ENCODE results near the gene WRAP73.
"Not testable (repeated sequence)": the region's sequence is repeated elsewhere in the genome, so short reads cannot be mapped to it uniquely, and the experiment has no call there.

WRAP73 gene

DNA sequence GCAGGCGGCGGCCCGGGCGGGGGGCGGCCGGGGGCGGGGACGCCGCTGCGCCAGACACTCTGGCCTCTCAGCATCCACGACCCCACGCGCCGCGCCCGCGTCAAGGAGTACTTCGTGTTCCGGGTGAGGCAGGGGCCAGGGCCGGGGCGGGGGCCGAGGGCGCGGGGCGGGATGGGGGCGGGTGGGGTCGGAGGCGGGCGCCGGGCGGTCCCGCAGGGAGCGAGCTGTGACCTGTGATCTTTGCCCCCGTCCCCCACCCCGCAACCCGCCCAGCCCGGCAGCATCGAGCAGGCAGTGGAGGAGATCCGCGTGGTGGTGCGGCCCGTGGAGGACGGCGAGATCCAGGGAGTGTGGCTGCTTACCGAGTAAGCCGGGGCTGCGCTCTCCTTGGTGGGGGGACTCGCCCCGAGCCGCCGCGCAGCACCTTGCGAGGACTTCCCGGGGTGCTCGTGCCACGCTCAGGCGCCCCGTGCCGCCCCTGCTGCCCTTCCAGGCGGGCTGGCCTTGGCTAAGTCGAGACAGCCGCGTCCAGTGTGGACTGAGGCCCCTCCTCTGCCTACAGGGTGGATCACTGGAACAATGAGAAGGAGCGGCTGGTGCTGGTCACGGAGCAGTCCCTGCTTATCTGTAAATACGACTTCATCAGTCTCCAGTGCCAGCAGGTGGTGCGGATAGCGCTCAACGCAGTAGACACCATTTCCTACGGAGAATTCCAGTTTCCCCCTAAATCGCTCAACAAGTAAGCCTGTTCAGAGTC lies 24.6 kb downstream of the WRAP73 start:
- peaks cover 42% of the 10 kb centered on the region for H3K4me1 ChIP-seq
- H3K9me3 ChIP-seq = no peaks in the 10 kb centered on the region
- H3K27ac ChIP-seq = peak overlapping the region; percentile 26; the same call in 1 of the 2 replicates
- TF ChIP-seq Cebpa-rat (IDR thresholded peaks at IDR 0.05) = no peak
- H4K20me1 ChIP-seq = peaks cover 47% of the 10 kb centered on the region
- H3K4me2 ChIP-seq = peak overlapping the region; percentile 99
- peaks cover 34% of the 10 kb centered on the region for H3K36me3 ChIP-seq
- H3K27me3 ChIP-seq = peaks cover 29% of the 10 kb centered on the region
- peak overlapping the region; percentile 83 for H3K4me3 ChIP-seq
- peak overlapping the region; percentile 72 for H3K9ac ChIP-seq

DNA sequence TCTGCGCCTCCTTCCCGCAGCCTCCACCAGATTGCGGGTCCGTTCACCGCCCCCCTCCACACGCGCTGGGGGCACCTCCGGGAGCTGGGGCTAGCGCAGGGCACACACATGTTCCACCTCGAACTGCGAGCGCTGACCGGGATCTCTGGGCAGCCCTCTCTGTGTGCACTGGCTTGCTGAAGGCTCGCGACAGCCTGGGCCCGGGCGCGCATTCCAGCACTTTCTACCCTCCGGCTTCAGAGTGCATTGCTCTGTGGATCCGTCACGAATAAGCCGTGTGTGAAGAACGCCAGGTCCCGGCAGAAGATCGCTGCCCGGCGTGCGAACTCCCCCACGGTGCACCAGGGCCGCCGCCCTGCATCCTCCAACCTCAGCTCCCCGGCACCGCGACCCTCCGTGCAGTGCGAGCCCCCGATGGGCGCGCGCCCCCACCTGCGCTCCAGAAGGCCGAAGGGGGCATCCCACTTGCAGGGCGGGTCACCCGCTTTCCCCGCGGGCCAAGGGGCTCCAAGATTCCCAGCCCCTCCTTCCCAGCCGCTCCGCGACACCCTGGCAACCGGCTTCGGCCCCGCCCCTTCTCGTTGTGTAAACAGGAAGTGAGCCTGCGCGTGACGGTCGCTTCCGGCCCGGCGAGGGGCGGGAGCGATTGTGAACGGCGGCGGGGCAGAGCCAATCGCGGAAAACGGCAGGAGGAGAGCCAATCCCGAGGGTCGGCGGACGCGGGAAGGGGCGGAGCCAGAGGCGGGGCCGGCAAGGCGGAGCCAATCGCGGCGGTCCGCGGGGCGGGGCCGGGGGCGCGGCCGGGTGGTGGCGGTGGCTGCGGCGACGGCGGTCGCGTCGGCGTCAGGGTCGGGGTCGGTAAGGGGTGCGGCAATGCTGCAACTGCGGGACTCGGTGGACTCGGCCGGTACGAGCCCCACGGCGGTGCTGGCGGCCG lies 25.4 kb downstream of the WRAP73 start, which contains the start of gene TPRG1L:
Gene TPRG1L (plus strand): TSS at position 816 of the 937 bp plus-strand sequence. CDS start 58 bp downstream, at position 874.
- H3K27ac ChIP-seq = peak within 1 kb of the TSS; percentile 26; the same call in 1 of the 2 replicates
- H3K4me3 ChIP-seq = peak within 1 kb of the TSS; percentile 83
- TF ChIP-seq Cebpa-rat (IDR thresholded peaks at IDR 0.05) = 0 out of 2 replicates have a peak, but pooled peaks have one; percentile 28
- H3K9me3 ChIP-seq = no peaks in the 10 kb centered on the region
- H3K9ac ChIP-seq = peak within 1 kb of the TSS; percentile 72
- H3K4me1 ChIP-seq = peaks cover 40% of the 10 kb centered on the region
- H3K27me3 ChIP-seq = peaks cover 29% of the 10 kb centered on the region
- peak within 1 kb of the TSS; percentile 99 for H3K4me2 ChIP-seq
- peaks cover 41% of the 10 kb centered on the region for H4K20me1 ChIP-seq
- peaks cover 26% of the 10 kb centered on the region for H3K36me3 ChIP-seq

GRCh38 chr1:3623441-3624199 lies 26.3 kb downstream of the WRAP73 start:
- peaks cover 17% of the 10 kb centered on the region for H3K36me3 ChIP-seq
- peak overlapping the region; percentile 98 for H3K4me2 ChIP-seq
- no peak overlapping the region for H3K27ac ChIP-seq
- peaks cover 43% of the 10 kb centered on the region for H3K4me1 ChIP-seq
- peaks cover 38% of the 10 kb centered on the region for H4K20me1 ChIP-seq
- no peaks in the 10 kb centered on the region for H3K9me3 ChIP-seq
- TF ChIP-seq Cebpa-rat (IDR thresholded peaks at IDR 0.05) = no peak
- H3K4me3 ChIP-seq = peak overlapping the region; percentile 83
- peak overlapping the region; percentile 71 for H3K9ac ChIP-seq
- H3K27me3 ChIP-seq = peaks cover 29% of the 10 kb centered on the region

- H3K9ac ChIP-seq, H3K27ac ChIP-seq, H3K36me3 ChIP-seq, H3K4me2 ChIP-seq, H3K9me3 ChIP-seq, H3K4me3 ChIP-seq: not testable (repeated sequence)
- Histone ChIP-seq H3K27me3 (peaks cover 29% of the 10 kb centered on the region), H4K20me1 (peaks cover 27% of the 10 kb centered on the region), H3K4me1 (peaks cover 48% of the 10 kb centered on the region)
Observed at GRCh38 chr1:3622102-3622501, 27.8 kb downstream of the WRAP73 start.

- not testable (repeated sequence) for H3K9me3 ChIP-seq, H3K9ac ChIP-seq, H3K4me3 ChIP-seq, H3K27ac ChIP-seq, H3K36me3 ChIP-seq
- Histone ChIP-seq H3K27me3 (peaks cover 29% of the 10 kb centered on the region), H3K4me2 (peak overlapping the region; percentile 47), H4K20me1 (peaks cover 27% of the 10 kb centered on the region), H3K4me1 (peaks cover 48% of the 10 kb centered on the region)
Observed at GRCh38 chr1:3621151-3621671, 28.7 kb downstream of the WRAP73 start.

DNA sequence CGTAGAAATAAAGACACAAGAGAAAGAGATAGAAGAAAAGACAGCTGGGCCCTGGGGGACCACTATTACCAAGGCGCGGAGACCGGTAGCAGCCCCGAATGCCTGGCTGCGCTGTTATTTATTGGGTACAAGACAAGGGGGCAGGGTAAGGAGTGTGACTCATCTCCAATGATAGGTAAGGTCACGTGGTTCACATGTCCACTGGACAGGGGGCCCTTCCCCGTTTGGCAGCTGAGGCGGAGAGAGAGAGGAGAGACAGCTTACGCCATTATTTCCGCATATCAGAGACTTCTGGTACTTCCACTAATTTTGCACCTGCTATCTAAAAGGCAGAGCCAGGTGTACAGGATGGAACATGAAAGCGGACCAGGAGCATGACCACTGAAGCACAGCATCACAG lies 29.2 kb downstream of the WRAP73 start:
- TF ChIP-seq Cebpa-rat (IDR thresholded peaks at IDR 0.05) = no peak
- H3K27me3 ChIP-seq = peaks cover 27% of the 10 kb centered on the region

DNA sequence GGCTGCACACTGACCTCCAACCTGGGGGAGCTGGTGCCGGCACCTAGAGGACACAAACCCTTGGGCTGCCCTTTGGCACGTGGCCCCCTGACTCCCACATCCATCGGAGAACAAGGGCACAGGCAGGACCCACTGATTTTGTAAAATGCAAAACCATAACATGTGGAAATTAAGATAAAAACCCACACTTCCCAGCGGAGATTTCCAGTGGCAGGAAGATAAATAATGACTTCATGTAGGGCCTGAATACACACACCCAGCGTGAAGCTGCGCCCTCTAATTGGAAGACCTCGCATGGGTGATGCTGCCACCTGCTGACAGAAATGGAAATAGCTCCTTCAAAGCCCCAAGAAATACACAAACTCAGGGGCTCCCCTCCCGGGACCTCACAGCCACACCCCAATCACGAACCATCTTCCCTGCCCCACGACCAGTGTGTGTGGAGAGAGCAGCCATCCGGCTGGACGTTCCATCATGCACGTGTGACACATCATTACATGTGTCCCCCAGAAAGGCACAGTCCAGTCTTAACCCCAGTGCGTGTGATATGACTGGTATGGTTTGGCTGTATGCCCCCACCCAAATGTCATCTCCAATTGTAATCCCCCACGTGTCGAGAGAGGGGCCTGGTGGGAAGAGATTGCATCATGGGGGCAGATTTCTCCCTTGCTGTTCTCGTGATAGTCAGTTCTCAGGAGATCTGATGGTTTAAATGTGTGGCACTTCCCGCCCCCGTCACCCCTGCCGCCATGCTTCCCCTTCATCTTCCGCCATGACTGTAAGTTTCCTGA lies 30.8 kb downstream of the WRAP73 start:
- peak; percentile 53; the same call in 1 of the 2 replicates for TF ChIP-seq Cebpa-rat (IDR thresholded peaks at IDR 0.05)
- H3K4me3 ChIP-seq = no peak overlapping the region
- peaks cover 20% of the 10 kb centered on the region for H3K27me3 ChIP-seq
- no peaks in the 10 kb centered on the region for H3K36me3 ChIP-seq
- no peak overlapping the region; the same call in 1 of the 2 replicates for H3K27ac ChIP-seq
- H3K9me3 ChIP-seq = no peaks in the 10 kb centered on the region
- H3K4me1 ChIP-seq = peaks cover 51% of the 10 kb centered on the region
- H4K20me1 ChIP-seq = peaks cover 34% of the 10 kb centered on the region
- H3K9ac ChIP-seq = no peak overlapping the region
- H3K4me2 ChIP-seq = peak overlapping the region; percentile 57

More for the DNA sequence above, 29.2 kb downstream of the WRAP73 start:
- Histone ChIP-seq H3K4me3 (no peak overlapping the region), H3K9me3 (no peaks in the 10 kb centered on the region), H3K9ac (no peak overlapping the region), H3K36me3 (no peaks in the 10 kb centered on the region), H3K4me1 (peaks cover 44% of the 10 kb centered on the region), H4K20me1 (peaks cover 24% of the 10 kb centered on the region), H3K4me2 (peak overlapping the region; percentile 47), H3K27ac (no peak overlapping the region)

DNA sequence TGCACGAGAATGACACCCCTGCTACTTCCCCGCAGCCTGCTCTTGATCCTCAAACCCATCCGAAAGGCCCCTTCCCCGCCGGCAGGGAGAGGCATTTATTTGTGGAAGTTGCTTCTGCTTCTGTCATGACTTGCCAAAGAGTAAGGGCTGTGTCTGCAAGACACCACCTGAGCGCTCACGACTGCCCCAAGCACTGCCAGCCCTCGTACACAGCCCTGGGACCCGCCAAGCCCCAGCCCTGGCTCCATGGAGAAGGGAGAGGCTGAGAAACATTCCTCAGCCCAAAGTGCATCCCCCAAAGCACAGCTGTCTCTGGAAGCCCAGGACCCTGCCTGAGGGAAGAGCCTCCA lies 31.4 kb downstream of the WRAP73 start:
- Histone ChIP-seq H3K4me2 (peak overlapping the region; percentile 57; the same call in 1 of the 2 replicates), H4K20me1 (peaks cover 34% of the 10 kb centered on the region), H3K4me1 (peaks cover 51% of the 10 kb centered on the region), H3K4me3 (no peak overlapping the region), H3K36me3 (no peaks in the 10 kb centered on the region), H3K9me3 (no peaks in the 10 kb centered on the region), H3K9ac (no peak overlapping the region), H3K27ac (no peak overlapping the region), H3K27me3 (peaks cover 15% of the 10 kb centered on the region)
- no peak for TF ChIP-seq Cebpa-rat (IDR thresholded peaks at IDR 0.05)
